Measurements from ENCODE around the gene TNFRSF1A.

DNA sequence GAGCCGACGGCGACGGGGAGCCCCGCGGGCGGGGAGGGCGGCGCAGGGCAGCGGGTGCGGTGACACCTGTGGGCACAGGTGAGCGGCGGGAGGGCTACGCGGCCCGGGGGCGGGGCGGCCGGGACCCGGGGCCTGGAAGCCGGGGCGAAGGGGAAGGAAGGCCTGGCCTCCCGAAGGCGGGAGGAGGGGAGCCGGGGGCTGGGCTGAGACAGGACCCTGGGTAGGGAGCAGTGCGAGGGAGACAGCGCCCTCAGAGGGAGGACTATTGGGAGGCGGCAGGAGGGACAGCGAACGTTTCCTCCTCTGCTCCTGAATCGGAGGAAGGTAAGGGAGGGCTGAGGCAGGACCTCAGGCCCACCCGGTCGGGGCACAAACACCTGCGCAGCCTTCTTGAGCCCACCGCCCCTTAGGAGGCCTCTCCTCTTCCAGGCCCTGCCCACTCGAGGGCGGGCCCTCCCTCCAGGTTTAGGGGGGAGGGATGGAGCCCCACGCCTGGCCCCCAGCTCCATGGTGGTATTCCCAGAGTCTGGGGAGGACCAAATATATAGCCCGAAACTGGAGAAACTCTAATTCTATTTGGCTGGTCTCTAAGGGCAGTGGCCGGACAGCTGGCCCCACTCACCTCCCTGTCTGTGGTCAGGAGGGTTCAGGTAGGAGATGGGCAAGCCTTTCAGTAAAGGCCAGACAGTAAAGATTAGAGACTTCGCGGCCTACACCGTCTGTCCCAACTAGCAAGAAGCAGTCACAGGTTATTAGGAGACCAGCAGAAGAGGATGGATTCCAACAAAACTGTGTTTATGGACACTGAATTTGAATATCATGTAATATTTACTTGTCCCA is 30.9 kb downstream of the TNFRSF1A start:
- no peak for TF ChIP-seq ZNF175 (CRISPR knock-in tag; IDR thresholded peaks at IDR 0.05; ENCODE audit: low read depth)
- TF ChIP-seq, protein P1, sequence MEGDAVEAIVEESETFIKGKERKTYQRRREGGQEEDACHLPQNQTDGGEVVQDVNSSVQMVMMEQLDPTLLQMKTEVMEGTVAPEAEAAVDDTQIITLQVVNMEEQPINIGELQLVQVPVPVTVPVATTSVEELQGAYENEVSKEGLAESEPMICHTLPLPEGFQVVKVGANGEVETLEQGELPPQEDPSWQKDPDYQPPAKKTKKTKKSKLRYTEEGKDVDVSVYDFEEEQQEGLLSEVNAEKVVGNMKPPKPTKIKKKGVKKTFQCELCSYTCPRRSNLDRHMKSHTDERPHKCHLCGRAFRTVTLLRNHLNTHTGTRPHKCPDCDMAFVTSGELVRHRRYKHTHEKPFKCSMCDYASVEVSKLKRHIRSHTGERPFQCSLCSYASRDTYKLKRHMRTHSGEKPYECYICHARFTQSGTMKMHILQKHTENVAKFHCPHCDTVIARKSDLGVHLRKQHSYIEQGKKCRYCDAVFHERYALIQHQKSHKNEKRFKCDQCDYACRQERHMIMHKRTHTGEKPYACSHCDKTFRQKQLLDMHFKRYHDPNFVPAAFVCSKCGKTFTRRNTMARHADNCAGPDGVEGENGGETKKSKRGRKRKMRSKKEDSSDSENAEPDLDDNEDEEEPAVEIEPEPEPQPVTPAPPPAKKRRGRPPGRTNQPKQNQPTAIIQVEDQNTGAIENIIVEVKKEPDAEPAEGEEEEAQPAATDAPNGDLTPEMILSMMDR (IDR thresholded peaks at IDR 0.05 in 2 of 3, conservative IDR thresholded peaks at IDR 0.05 in 1 of 3; ENCODE audit: insufficient read depth in 2 of 3, low read depth in 1 of 3, low read length in 3 of 3) = no peak
- TF ChIP-seq, protein P2, sequence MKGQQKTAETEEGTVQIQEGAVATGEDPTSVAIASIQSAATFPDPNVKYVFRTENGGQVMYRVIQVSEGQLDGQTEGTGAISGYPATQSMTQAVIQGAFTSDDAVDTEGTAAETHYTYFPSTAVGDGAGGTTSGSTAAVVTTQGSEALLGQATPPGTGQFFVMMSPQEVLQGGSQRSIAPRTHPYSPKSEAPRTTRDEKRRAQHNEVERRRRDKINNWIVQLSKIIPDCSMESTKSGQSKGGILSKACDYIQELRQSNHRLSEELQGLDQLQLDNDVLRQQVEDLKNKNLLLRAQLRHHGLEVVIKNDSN (CRISPR knock-in tag; IDR thresholded peaks at IDR 0.05) = no peak
- TF ChIP-seq, protein P3, sequence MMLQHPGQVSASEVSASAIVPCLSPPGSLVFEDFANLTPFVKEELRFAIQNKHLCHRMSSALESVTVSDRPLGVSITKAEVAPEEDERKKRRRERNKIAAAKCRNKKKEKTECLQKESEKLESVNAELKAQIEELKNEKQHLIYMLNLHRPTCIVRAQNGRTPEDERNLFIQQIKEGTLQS (IDR thresholded peaks at IDR 0.05) = no peak
- TF ChIP-seq, protein P3 (CRISPR knock-in tag; conservative IDR thresholded peaks at IDR 0.05) = no peak
- TF ChIP-seq, protein P4, sequence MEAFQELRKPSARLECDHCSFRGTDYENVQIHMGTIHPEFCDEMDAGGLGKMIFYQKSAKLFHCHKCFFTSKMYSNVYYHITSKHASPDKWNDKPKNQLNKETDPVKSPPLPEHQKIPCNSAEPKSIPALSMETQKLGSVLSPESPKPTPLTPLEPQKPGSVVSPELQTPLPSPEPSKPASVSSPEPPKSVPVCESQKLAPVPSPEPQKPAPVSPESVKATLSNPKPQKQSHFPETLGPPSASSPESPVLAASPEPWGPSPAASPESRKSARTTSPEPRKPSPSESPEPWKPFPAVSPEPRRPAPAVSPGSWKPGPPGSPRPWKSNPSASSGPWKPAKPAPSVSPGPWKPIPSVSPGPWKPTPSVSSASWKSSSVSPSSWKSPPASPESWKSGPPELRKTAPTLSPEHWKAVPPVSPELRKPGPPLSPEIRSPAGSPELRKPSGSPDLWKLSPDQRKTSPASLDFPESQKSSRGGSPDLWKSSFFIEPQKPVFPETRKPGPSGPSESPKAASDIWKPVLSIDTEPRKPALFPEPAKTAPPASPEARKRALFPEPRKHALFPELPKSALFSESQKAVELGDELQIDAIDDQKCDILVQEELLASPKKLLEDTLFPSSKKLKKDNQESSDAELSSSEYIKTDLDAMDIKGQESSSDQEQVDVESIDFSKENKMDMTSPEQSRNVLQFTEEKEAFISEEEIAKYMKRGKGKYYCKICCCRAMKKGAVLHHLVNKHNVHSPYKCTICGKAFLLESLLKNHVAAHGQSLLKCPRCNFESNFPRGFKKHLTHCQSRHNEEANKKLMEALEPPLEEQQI (IDR thresholded peaks at IDR 0.05) = no peak
- TF ChIP-seq, protein P5, sequence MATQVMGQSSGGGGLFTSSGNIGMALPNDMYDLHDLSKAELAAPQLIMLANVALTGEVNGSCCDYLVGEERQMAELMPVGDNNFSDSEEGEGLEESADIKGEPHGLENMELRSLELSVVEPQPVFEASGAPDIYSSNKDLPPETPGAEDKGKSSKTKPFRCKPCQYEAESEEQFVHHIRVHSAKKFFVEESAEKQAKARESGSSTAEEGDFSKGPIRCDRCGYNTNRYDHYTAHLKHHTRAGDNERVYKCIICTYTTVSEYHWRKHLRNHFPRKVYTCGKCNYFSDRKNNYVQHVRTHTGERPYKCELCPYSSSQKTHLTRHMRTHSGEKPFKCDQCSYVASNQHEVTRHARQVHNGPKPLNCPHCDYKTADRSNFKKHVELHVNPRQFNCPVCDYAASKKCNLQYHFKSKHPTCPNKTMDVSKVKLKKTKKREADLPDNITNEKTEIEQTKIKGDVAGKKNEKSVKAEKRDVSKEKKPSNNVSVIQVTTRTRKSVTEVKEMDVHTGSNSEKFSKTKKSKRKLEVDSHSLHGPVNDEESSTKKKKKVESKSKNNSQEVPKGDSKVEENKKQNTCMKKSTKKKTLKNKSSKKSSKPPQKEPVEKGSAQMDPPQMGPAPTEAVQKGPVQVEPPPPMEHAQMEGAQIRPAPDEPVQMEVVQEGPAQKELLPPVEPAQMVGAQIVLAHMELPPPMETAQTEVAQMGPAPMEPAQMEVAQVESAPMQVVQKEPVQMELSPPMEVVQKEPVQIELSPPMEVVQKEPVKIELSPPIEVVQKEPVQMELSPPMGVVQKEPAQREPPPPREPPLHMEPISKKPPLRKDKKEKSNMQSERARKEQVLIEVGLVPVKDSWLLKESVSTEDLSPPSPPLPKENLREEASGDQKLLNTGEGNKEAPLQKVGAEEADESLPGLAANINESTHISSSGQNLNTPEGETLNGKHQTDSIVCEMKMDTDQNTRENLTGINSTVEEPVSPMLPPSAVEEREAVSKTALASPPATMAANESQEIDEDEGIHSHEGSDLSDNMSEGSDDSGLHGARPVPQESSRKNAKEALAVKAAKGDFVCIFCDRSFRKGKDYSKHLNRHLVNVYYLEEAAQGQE (IDR thresholded peaks at IDR 0.05; ENCODE audit: borderline replicate concordance) = no peak
- TF ChIP-seq, protein P5 (CRISPR knock-in tag; IDR thresholded peaks at IDR 0.05; ENCODE audit: low read depth) = no peak
- no peak for TF ChIP-seq POLR2AphosphoS5 (IDR thresholded peaks at IDR 0.05; ENCODE audit: control insufficient read depth, insufficient read depth, low read depth, low read length)
- no peak for TF ChIP-seq BRCA1 (IDR thresholded peaks at IDR 0.05)
- TF ChIP-seq BRCA1 (CRISPR knock-in tag; IDR thresholded peaks at IDR 0.05) = no peak
- TF ChIP-seq ZNF583 (CRISPR knock-in tag; IDR thresholded peaks at IDR 0.05) = no peak
- TF ChIP-seq KDM1A (IDR thresholded peaks at IDR 0.05) = no peak
- TF ChIP-seq EZH2 (IDR thresholded peaks at IDR 0.05; ENCODE audit: borderline replicate concordance, low read depth, low read length) = no peak
- no peak for TF ChIP-seq POLR2A (conservative IDR thresholded peaks at IDR 0.05)
- no peak for TF ChIP-seq FOS (IDR thresholded peaks at IDR 0.05; ENCODE audit: extremely low read depth, insufficient read length)
- TF ChIP-seq ZNF232 (CRISPR knock-in tag; IDR thresholded peaks at IDR 0.05) = no peak

Measured in K562 (cell line).